ENCODE measurements around the gene PLPP4.

GRCh38 chr10:120507651-120508050, 50.6 kb downstream of the PLPP4 start:
- TF ChIP-seq EZH2 (IDR thresholded peaks at IDR 0.05; ENCODE audit: borderline replicate concordance, low read depth, low read length, severe bottlenecking) (no peak), CTCF (IDR thresholded peaks at IDR 0.05; ENCODE audit: borderline replicate concordance, extremely low read depth, low read length, poor library complexity, severe bottlenecking) (no peak)

Data from DND-41 (cell line).